ENCODE data around the gene NUDCD2.

DNA sequence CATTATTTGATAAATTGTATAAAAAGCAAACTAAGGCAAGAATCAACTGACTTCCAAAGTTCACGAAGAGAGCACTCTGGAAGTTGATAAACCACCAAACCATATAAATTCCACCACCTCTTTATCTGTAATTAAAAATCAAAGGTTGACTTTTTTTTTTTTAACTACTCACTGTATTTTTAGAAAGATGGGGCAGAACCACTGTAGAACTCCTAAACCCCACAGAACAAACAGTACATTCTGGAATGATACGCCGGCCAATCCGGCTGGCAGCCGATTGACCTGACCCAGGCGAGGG lies 22.9 kb downstream of the NUDCD2 start:
- TF ChIP-seq CTCF (IDR thresholded peaks at IDR 0.05) (no peak), POLR2A (IDR thresholded peaks at IDR 0.05) (no peak)
